ENCODE measurements around the gene PRR35. TPM values are rescaled to one million over a fixed set of nuclear protein-coding genes. Genes with fewer than 3 reads are reported as not detected.

PRR35 gene
- total RNA-seq, 1 donor: under 0.01 TPM

DNA sequence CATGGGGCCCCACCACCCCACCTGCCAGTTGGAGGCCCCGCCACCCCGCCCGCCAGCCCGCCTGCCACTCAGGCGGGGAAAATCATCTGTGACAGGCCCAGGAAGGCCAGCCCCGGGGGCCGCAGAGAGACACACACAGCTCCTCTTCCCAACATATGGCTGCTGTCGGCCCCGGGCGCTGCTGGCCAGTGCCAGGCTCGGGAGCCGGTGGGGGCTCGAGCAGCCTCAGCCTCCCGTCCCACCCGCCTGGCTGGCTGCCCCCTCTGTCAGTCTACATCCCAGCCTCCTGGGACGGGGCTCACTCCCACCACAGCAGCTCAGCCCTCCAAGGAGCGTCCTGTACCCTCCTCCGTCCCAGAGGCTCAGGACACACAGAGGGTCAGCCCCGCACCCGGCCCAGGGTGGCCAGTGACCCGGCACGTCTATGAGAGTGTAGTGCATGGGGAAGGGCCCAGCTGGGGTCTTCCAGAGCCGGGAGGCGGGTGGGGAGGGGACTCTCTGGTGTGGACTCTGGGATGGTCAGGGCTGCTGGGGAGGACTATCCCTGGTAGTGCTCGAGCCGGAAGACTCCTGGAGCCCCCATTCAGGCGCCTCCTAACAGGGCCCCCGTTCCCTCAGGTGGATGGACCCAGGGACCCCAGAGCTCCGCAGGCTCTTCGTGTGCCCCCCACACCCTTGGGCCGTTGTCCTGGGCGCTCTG lies 3.6 kb upstream of the PRR35 start:
- Histone ChIP-seq H3K4me1 (ENCODE audit: insufficient read depth, low read length) (peaks cover 6% of the 10 kb centered on the region), H3K27me3 (ENCODE audit: insufficient read depth, low read length) (peaks cover 26% of the 10 kb centered on the region), H4K20me1 (ENCODE audit: insufficient read depth, low read length) (peaks cover 2% of the 10 kb centered on the region), H3K27ac (ENCODE audit: low read depth, low read length) (no peak overlapping the region), H3K4me3 (ENCODE audit: insufficient read depth, low read length) (no peak overlapping the region), H3K4me2 (ENCODE audit: insufficient read depth, low read length) (no peak overlapping the region), H3K36me3 (ENCODE audit: insufficient read depth, low read length) (peaks cover 5% of the 10 kb centered on the region), H3K79me2 (ENCODE audit: insufficient read depth, low read length) (peaks cover 2% of the 10 kb centered on the region), H2AFZ (ENCODE audit: low read length) (no peak overlapping the region), H3K9me3 (ENCODE audit: low read depth, low read length) (no peaks in the 10 kb centered on the region)
- peak; percentile 88 for DNase-seq (ENCODE audit: insufficient read length, low spot score, missing footprints)
- TF ChIP-seq, protein P1, sequence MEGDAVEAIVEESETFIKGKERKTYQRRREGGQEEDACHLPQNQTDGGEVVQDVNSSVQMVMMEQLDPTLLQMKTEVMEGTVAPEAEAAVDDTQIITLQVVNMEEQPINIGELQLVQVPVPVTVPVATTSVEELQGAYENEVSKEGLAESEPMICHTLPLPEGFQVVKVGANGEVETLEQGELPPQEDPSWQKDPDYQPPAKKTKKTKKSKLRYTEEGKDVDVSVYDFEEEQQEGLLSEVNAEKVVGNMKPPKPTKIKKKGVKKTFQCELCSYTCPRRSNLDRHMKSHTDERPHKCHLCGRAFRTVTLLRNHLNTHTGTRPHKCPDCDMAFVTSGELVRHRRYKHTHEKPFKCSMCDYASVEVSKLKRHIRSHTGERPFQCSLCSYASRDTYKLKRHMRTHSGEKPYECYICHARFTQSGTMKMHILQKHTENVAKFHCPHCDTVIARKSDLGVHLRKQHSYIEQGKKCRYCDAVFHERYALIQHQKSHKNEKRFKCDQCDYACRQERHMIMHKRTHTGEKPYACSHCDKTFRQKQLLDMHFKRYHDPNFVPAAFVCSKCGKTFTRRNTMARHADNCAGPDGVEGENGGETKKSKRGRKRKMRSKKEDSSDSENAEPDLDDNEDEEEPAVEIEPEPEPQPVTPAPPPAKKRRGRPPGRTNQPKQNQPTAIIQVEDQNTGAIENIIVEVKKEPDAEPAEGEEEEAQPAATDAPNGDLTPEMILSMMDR (IDR thresholded peaks at IDR 0.05; ENCODE audit: extremely low read depth, low read depth, low read length): no peak

DNA sequence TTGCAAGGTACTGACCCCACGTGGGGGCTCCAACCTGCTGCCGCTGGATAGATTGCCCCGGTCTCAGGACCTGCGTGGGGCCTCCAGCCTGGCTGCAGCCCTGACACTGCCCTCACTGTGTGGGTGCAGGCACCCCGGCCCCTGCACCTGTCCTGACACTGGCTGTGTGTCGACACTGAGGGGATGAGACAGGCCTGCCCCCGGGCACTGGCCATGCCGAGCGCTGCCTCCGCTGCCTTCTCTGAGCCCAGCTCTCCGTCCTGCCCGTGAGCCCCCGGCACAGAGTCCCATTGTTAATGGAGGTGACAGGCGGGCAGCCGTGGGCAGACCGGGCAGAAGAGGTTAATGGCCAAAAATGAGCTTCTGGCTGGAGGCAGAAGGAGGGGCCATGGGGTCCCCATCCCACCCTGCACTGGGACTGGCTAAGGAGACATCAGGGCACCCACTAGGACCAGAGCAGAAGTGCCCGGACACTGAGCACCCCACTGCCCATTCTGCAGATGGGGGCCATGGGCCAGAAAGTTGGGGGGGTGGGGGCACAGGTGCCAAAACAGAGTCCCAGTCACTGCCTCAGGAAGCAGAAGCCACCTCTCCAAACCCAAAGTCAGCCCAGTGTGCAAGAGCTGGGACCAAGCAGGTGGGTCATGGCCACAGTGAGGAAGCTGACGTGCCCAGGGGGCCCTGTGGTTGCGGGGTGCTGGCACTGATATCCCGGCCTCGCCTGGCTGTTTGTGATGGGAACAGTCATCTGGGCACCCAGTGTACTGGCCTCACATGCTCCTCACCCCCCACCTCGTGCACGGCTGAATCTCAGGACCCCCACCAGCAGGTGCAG lies 2.5 kb upstream of the PRR35 start:
- Histone ChIP-seq H3K27ac (ENCODE audit: low read depth, low read length) (no peak overlapping the region), H3K4me1 (ENCODE audit: insufficient read depth, low read length) (peaks cover 6% of the 10 kb centered on the region), H3K4me3 (ENCODE audit: insufficient read depth, low read length) (no peak overlapping the region), H3K4me2 (ENCODE audit: insufficient read depth, low read length) (no peak overlapping the region), H3K36me3 (ENCODE audit: insufficient read depth, low read length) (no peaks in the 10 kb centered on the region), H3K27me3 (ENCODE audit: insufficient read depth, low read length) (peaks cover 36% of the 10 kb centered on the region), H4K20me1 (ENCODE audit: insufficient read depth, low read length) (peaks cover 3% of the 10 kb centered on the region), H3K9me3 (ENCODE audit: low read depth, low read length) (no peaks in the 10 kb centered on the region), H2AFZ (ENCODE audit: low read length) (no peak overlapping the region), H3K79me2 (ENCODE audit: insufficient read depth, low read length) (no peaks in the 10 kb centered on the region)
- DNase-seq (ENCODE audit: insufficient read length, low spot score, missing footprints): peak; percentile 92
- TF ChIP-seq, protein P1 (IDR thresholded peaks at IDR 0.05; ENCODE audit: extremely low read depth, low read depth, low read length): no peak

DNA sequence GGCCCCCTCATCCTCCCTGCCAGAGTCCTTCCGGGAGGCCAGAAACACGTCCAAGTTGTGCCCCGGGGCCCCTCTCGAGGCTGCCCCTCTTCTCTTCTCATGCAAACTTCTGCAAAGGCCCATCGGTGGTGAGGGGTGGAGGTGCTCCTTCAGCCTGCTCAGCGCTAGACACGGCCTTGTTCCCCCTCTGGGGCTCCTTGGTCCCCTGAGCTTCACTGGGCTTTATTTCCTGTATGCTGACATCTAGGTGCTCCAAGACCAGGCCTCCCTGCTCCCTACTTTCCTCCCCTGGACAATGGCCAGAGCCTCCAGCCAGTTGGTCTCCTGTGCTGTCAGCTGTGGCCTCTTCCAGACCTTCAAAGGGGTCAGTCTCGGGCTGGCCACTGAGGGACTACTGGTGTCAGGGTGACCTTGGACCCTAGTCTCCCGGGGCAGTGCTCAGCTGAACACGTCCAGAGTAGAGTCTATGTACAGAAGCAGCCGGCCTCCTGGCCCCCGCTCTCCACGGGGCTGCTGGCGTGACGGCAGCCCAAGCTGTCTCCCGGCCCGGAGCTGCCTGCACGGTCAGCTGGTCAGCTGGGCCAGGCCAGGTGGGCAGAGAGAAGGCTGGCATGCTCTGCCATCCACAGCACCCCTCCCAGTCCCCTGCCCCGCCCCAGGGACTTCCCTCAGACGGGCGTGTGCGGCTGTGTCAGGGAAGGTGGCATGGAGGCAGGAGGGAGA lies 1.7 kb upstream of the PRR35 start:
- Histone ChIP-seq H3K4me1 (ENCODE audit: insufficient read depth, low read length) (peaks cover 6% of the 10 kb centered on the region), H2AFZ (ENCODE audit: low read length) (no peak overlapping the region), H3K79me2 (ENCODE audit: insufficient read depth, low read length) (no peaks in the 10 kb centered on the region), H3K4me3 (ENCODE audit: insufficient read depth, low read length) (no peak overlapping the region), H3K36me3 (ENCODE audit: insufficient read depth, low read length) (no peaks in the 10 kb centered on the region), H3K27ac (ENCODE audit: low read depth, low read length) (no peak overlapping the region), H3K27me3 (ENCODE audit: insufficient read depth, low read length) (peaks cover 36% of the 10 kb centered on the region), H3K4me2 (ENCODE audit: insufficient read depth, low read length) (no peak overlapping the region), H4K20me1 (ENCODE audit: insufficient read depth, low read length) (peaks cover 3% of the 10 kb centered on the region), H3K9me3 (ENCODE audit: low read depth, low read length) (no peaks in the 10 kb centered on the region)
- TF ChIP-seq, protein P1 (IDR thresholded peaks at IDR 0.05; ENCODE audit: extremely low read depth, low read depth, low read length): no peak
- peak; percentile 94 for DNase-seq (ENCODE audit: insufficient read length, low spot score, missing footprints)

All from osteoblast (primary cell).